Liver (tissue), 9 donors: ENCODE data around the gene MED27. TPM values are rescaled to one million over a fixed set of nuclear protein-coding genes. Genes with fewer than 3 reads are reported as not detected.

ENCODE experiments used
- DNase-seq: peaks from one replicate; pipeline ENCODE4 v3.0.0-alpha.2; 2017; ENCODE audit warnings: low spot score
- H3K27ac ChIP-seq, 2 donors: one replicate each; pipeline ENCODE4 v1.7.0; 2013; ENCODE audit warnings: inconsistent platforms in 2 of 2, low read length in 2 of 2, control low read depth in 1 of 2, low read depth in 1 of 2, mild to moderate bottlenecking in 1 of 2
- H3K27me3 ChIP-seq, 4 donors: one replicate each; pipeline versions ENCODE4 v1.6.1 to v1.7.0; 2013; ENCODE audit warnings: low read length in 3 of 4, inconsistent platforms in 1 of 4, mild to moderate bottlenecking in 1 of 4, moderate library complexity in 1 of 4; ENCODE audit not compliant: control insufficient read depth in 4 of 4, insufficient read depth in 4 of 4
- H3K36me3 ChIP-seq, 4 donors: one replicate each; pipeline versions ENCODE4 v1.6.1 to v1.7.0; 2013; ENCODE audit warnings: low read length in 3 of 4, mild to moderate bottlenecking in 3 of 4, low read depth in 1 of 4, moderate library complexity in 1 of 4; ENCODE audit not compliant: control insufficient read depth in 4 of 4, insufficient read depth in 3 of 4
- H3K4me1 ChIP-seq, 4 donors: one replicate each; pipeline versions ENCODE4 v1.6.1 to v1.7.0; 2013; ENCODE audit warnings: low read length in 3 of 4, mild to moderate bottlenecking in 3 of 4, moderate library complexity in 1 of 4; ENCODE audit not compliant: control insufficient read depth in 4 of 4, insufficient read depth in 4 of 4
- H3K4me3 ChIP-seq, 3 donors: one replicate each; pipeline versions ENCODE4 v1.6.1 to v1.7.0; 2013; ENCODE audit warnings: low read length in 3 of 3, control low read depth in 1 of 3, low read depth in 1 of 3, mild to moderate bottlenecking in 1 of 3
- H3K9ac ChIP-seq, 2 donors: one replicate each; pipeline ENCODE4 v1.7.0; 2013; ENCODE audit warnings: low read length in 2 of 2, mild to moderate bottlenecking in 2 of 2, moderate library complexity in 2 of 2, control low read depth in 1 of 2, low read depth in 1 of 2
- H3K9me3 ChIP-seq, 4 donors: one replicate each; pipeline versions ENCODE4 v1.6.1 to v1.7.0; 2013; ENCODE audit warnings: low read length in 3 of 4; ENCODE audit not compliant: control insufficient read depth in 4 of 4
- EGR1 ChIP-seq, 2 donors: IDR thresholded peaks; 2 replicates each; pipeline ENCODE4 v1.6.1; 2016 to 2018; ENCODE audit warnings: antibody characterized with exemption in 2 of 2, low read depth in 2 of 2
- FOXA1 ChIP-seq: IDR thresholded peaks from 2 replicates; pipeline ENCODE4 v1.6.1; 2016; ENCODE audit warnings: antibody characterized with exemption
- FOXA2 ChIP-seq: IDR thresholded peaks from 2 replicates; pipeline ENCODE4 v1.6.1; 2016; ENCODE audit warnings: antibody characterized with exemption
- GABPA ChIP-seq, 2 donors: IDR thresholded peaks in 1 of 2; conservative IDR thresholded peaks in 1 of 2; 2 replicates each; pipeline ENCODE4 v1.6.1; 2016; ENCODE audit warnings: antibody characterized with exemption in 2 of 2, mild to moderate bottlenecking in 1 of 2, moderate library complexity in 1 of 2
- HNF4A ChIP-seq, 2 donors: conservative IDR thresholded peaks; 2 replicates each; pipeline ENCODE4 v1.6.1; 2016; ENCODE audit warnings: antibody characterized with exemption in 2 of 2, mild to moderate bottlenecking in 2 of 2
- HNF4G ChIP-seq: IDR thresholded peaks from 2 replicates; pipeline ENCODE4 v1.6.1; 2016; ENCODE audit warnings: antibody characterized with exemption
- JUND ChIP-seq, 2 donors: IDR thresholded peaks; 2 replicates each; pipeline ENCODE4 v1.6.1; 2016; ENCODE audit warnings: antibody characterized with exemption in 2 of 2
- NR2F2 ChIP-seq: IDR thresholded peaks from 2 replicates; pipeline ENCODE4 v1.6.1; 2016; ENCODE audit warnings: antibody characterized with exemption
- RXRA ChIP-seq, 2 donors: IDR thresholded peaks; 2 replicates each; pipeline ENCODE4 v1.6.1; 2017 to 2018; ENCODE audit warnings: antibody characterized with exemption in 2 of 2, mild to moderate bottlenecking in 1 of 2
- SP1 ChIP-seq: IDR thresholded peaks from 2 replicates; pipeline ENCODE4 v1.6.1; 2018; ENCODE audit warnings: antibody characterized with exemption, mild to moderate bottlenecking
- WGBS: extraction: QIAGEN DNeasy Blood & Tissue Kit; methylation state at CpG from one replicate; pipeline ENCODE4 v1.1.7; 2013; 5-methylcytosine and 5-hydroxymethylcytosine counted together
- polyA plus RNA-seq, 2 donors: library from polyadenylated mRNA; stranded (reverse) in 1 of 2; unstranded in 1 of 2; fragments of 200-250 nt in 1 of 2; fragments of >200 nt in 1 of 2; fragmentation: Nextera tagmentation in 1 of 2; extraction: Ambion mirVana in 1 of 2; gene quantifications; one replicate each; pipeline versions ENCODE4 v1.2.1 to v1.2.3, GENCODE V29; 2013 to 2015
- total RNA-seq, 2 donors: library from RNA; depleted of rRNA; stranded (reverse); fragments of >200 nt; gene quantifications; one replicate each; pipeline ENCODE4 v1.2.3, GENCODE V29; 2014
- TF ChIP-seq, protein P1 (sequence below): IDR thresholded peaks from 2 replicates; pipeline ENCODE4 v1.6.1; 2016; ENCODE audit warnings: antibody characterized with exemption
- TF ChIP-seq, protein P2 (sequence below): fragments of 150-350 bp; IDR thresholded peaks from 2 replicates; pipeline ENCODE4 v1.5.1; 2017; ENCODE audit warnings: improper control_type of control experiment, low read depth, low read length; ENCODE audit not compliant: missing input control
- TF ChIP-seq, protein P3 (sequence below): IDR thresholded peaks from 2 replicates; pipeline ENCODE4 v1.6.1; 2016; ENCODE audit warnings: antibody characterized with exemption
- TF ChIP-seq, protein P4 (sequence below): IDR thresholded peaks from 2 replicates; pipeline ENCODE4 v1.6.1; 2016; ENCODE audit warnings: antibody characterized with exemption
- TF ChIP-seq, protein P5 (sequence below): IDR thresholded peaks from 2 replicates; pipeline ENCODE4 v1.6.1; 2016; ENCODE audit warnings: antibody characterized with exemption, mild to moderate bottlenecking
- donor health status: healthy.
- donor health status: healthy.
- donor health status: healthy.
- donor health status: healthy.
- donor health status: healthy.

Gene MED27
- total and polyA plus RNA-seq, 4 donors, result 4.6 to 7.9 (median 5.5) TPM

DNA sequence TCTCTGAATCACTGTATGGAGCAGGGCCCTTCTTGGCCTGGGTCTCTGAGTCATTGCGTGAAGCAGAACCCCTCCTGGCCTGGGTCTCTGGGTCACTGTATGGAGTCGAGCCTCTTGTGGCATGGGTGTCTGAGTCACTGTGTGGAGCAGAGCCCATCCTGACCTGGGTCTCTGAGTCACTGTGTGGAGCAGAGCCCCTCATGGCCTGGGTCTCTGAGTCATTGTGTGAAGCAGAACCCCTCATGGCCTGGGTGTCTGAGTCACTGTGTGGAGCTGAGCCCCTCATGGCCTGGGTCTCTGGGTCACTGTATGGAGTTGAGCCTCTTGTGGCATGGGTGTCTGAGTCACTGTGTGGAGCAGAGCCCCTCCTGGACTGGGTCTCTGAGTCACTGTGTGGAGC, 245.8 kb downstream of the MED27 start:
- H3K27ac ChIP-seq, result no peak overlapping the region
- no peak for TF ChIP-seq EGR1 (IDR thresholded peaks at IDR 0.05; ENCODE audit: low read depth in 2 of 2)
- TF ChIP-seq FOXA2, result no peak
- TF ChIP-seq JUND (IDR thresholded peaks at IDR 0.05), result no peak
- TF ChIP-seq HNF4G, result no peak
- no peak for TF ChIP-seq FOXA1
- no peak for TF ChIP-seq SP1
- no peak for TF ChIP-seq RXRA (IDR thresholded peaks at IDR 0.05)
- TF ChIP-seq, protein P1, sequence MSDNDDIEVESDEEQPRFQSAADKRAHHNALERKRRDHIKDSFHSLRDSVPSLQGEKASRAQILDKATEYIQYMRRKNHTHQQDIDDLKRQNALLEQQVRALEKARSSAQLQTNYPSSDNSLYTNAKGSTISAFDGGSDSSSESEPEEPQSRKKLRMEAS, result no peak
- TF ChIP-seq NR2F2, result no peak
- TF ChIP-seq, protein P2, sequence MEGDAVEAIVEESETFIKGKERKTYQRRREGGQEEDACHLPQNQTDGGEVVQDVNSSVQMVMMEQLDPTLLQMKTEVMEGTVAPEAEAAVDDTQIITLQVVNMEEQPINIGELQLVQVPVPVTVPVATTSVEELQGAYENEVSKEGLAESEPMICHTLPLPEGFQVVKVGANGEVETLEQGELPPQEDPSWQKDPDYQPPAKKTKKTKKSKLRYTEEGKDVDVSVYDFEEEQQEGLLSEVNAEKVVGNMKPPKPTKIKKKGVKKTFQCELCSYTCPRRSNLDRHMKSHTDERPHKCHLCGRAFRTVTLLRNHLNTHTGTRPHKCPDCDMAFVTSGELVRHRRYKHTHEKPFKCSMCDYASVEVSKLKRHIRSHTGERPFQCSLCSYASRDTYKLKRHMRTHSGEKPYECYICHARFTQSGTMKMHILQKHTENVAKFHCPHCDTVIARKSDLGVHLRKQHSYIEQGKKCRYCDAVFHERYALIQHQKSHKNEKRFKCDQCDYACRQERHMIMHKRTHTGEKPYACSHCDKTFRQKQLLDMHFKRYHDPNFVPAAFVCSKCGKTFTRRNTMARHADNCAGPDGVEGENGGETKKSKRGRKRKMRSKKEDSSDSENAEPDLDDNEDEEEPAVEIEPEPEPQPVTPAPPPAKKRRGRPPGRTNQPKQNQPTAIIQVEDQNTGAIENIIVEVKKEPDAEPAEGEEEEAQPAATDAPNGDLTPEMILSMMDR, result no peak
- TF ChIP-seq, protein P3, sequence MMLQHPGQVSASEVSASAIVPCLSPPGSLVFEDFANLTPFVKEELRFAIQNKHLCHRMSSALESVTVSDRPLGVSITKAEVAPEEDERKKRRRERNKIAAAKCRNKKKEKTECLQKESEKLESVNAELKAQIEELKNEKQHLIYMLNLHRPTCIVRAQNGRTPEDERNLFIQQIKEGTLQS, result no peak
- TF ChIP-seq, protein P4, sequence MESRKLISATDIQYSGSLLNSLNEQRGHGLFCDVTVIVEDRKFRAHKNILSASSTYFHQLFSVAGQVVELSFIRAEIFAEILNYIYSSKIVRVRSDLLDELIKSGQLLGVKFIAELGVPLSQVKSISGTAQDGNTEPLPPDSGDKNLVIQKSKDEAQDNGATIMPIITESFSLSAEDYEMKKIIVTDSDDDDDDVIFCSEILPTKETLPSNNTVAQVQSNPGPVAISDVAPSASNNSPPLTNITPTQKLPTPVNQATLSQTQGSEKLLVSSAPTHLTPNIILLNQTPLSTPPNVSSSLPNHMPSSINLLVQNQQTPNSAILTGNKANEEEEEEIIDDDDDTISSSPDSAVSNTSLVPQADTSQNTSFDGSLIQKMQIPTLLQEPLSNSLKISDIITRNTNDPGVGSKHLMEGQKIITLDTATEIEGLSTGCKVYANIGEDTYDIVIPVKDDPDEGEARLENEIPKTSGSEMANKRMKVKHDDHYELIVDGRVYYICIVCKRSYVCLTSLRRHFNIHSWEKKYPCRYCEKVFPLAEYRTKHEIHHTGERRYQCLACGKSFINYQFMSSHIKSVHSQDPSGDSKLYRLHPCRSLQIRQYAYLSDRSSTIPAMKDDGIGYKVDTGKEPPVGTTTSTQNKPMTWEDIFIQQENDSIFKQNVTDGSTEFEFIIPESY, result no peak
- no peak for TF ChIP-seq HNF4A (conservative IDR thresholded peaks at IDR 0.05)
- TF ChIP-seq, protein P5, sequence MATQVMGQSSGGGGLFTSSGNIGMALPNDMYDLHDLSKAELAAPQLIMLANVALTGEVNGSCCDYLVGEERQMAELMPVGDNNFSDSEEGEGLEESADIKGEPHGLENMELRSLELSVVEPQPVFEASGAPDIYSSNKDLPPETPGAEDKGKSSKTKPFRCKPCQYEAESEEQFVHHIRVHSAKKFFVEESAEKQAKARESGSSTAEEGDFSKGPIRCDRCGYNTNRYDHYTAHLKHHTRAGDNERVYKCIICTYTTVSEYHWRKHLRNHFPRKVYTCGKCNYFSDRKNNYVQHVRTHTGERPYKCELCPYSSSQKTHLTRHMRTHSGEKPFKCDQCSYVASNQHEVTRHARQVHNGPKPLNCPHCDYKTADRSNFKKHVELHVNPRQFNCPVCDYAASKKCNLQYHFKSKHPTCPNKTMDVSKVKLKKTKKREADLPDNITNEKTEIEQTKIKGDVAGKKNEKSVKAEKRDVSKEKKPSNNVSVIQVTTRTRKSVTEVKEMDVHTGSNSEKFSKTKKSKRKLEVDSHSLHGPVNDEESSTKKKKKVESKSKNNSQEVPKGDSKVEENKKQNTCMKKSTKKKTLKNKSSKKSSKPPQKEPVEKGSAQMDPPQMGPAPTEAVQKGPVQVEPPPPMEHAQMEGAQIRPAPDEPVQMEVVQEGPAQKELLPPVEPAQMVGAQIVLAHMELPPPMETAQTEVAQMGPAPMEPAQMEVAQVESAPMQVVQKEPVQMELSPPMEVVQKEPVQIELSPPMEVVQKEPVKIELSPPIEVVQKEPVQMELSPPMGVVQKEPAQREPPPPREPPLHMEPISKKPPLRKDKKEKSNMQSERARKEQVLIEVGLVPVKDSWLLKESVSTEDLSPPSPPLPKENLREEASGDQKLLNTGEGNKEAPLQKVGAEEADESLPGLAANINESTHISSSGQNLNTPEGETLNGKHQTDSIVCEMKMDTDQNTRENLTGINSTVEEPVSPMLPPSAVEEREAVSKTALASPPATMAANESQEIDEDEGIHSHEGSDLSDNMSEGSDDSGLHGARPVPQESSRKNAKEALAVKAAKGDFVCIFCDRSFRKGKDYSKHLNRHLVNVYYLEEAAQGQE, result no peak
- no peak for TF ChIP-seq GABPA (IDR thresholded peaks at IDR 0.05 in 1 of 2, conservative IDR thresholded peaks at IDR 0.05 in 1 of 2)
- H3K9me3 ChIP-seq, result peaks cover 4 to 12% (median 10%) of the 10 kb centered on the region in 4 donors
- no peak overlapping the region for H3K9ac ChIP-seq
- no peaks in the 10 kb centered on the region for H3K27me3 ChIP-seq
- no peak for DNase-seq
- H3K36me3 ChIP-seq, result no peaks in the 10 kb centered on the region
- no peaks in the 10 kb centered on the region for H3K4me1 ChIP-seq
- WGBS, result 90% methylated on average over 2 of the region's 2 CpGs
- H3K4me3 ChIP-seq, result no peak overlapping the region

DNA sequence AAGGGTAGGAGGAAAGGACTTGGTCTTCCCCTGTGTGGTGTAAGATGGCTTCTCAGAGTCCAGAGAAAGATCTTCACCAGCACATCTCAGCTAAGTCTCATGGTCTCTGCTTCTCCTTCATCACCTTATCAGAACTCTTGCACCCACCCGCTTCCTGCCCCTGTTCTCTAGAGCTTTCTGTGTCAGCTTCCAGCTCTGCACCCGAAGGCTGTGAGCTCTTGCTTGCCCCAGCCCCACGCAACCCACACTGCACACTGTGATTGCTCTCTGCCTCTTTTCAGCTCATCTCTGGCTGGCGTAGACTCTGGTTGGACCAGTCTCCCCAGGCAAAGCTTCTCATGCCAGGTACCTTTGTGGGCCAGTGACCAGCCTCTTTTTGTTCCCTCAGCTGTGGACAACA, 246.6 kb downstream of the MED27 start:
- no peaks in the 10 kb centered on the region for H3K4me1 ChIP-seq
- H3K27me3 ChIP-seq, result no peaks in the 10 kb centered on the region
- WGBS, result 57% methylated on average over 4 of the region's 4 CpGs
- no peak overlapping the region for H3K27ac ChIP-seq
- peaks cover 4 to 12% (median 10%) of the 10 kb centered on the region in 4 donors for H3K9me3 ChIP-seq
- no peak overlapping the region for H3K4me3 ChIP-seq
- H3K9ac ChIP-seq, result no peak overlapping the region
- no peaks in the 10 kb centered on the region for H3K36me3 ChIP-seq
- no peak for DNase-seq
- TF ChIP-seq HNF4A (conservative IDR thresholded peaks at IDR 0.05), result no peak
- no peak for TF ChIP-seq EGR1 (IDR thresholded peaks at IDR 0.05; ENCODE audit: low read depth in 2 of 2)
- TF ChIP-seq JUND (IDR thresholded peaks at IDR 0.05), result no peak
- no peak for TF ChIP-seq SP1
- TF ChIP-seq FOXA1, result no peak
- TF ChIP-seq, protein P1, result no peak
- TF ChIP-seq, protein P3, result no peak
- no peak for TF ChIP-seq HNF4G
- TF ChIP-seq RXRA (IDR thresholded peaks at IDR 0.05), result no peak
- TF ChIP-seq, protein P2, result no peak
- TF ChIP-seq, protein P4, result no peak
- TF ChIP-seq NR2F2, result no peak
